DMS153 (cell line): Measurements from ENCODE around the gene DFFB.

Source experiments
- DNase-seq: peaks from one replicate; lab custom pipeline; 2025; lab: John Stamatoyannopoulos, UW

Gene DFFB

DNA sequence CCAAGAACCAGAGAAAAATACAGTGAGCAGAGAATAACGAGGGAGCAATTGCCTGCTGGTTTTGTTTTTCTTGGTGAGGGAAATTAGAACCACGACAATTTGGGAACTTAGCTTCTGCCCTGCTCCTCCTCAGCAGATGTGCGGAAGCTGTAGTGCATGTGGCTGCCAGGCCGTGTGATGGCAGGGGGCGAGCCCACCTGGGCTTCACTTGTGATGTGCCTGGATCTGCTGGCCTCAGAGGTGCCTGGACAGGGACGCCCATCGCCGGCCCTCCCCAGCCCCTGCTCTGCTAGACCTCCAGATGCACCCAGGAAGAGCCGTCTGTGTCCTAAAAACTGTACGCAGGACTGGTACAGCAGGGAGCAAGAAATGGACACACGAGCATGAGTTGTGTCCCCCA is 71.3 kb downstream of the DFFB start:
- DNase-seq: no peak

DNA sequence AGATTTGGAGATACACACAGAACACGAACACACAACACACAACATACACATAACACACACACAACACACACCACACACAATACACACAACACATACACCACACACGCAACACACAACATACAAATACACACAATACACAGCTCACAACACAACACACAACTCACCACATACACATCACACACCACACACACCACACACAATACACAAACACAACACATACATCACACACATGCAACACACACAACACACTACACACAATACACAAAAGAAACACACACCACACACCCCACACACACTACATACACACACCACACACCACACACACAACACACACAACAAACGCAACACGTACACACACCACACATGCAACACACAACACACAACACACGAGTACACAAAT is 71.8 kb downstream of the DFFB start:
- no peak for DNase-seq

DNA sequence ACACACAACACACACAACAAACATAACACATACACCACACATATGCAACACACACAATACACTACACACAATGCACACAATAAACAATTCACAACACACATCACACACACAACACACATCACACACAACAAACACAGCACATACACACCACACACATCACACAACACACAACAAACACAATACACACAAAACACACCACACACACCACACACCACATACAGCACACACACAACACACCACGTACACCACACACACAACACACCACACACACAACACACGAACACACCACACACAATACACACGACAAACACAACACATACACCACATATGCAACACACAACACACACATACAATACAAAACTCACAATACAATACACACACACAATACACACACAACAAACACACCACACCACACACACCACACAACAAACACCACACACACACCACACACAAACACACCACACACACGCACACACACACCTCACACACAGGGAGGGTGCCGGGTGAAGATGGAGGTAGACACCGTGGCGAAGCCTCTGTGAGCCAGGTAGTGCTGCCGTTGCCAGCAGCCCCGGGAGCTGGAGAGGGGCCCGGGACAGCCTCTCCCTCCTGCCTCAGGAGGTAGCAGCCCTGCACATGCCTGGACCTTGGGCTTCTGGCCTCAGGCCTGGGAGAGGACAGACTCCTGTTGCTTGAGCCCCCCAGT is 73.2 kb downstream of the DFFB start:
- no peak for DNase-seq

DNA sequence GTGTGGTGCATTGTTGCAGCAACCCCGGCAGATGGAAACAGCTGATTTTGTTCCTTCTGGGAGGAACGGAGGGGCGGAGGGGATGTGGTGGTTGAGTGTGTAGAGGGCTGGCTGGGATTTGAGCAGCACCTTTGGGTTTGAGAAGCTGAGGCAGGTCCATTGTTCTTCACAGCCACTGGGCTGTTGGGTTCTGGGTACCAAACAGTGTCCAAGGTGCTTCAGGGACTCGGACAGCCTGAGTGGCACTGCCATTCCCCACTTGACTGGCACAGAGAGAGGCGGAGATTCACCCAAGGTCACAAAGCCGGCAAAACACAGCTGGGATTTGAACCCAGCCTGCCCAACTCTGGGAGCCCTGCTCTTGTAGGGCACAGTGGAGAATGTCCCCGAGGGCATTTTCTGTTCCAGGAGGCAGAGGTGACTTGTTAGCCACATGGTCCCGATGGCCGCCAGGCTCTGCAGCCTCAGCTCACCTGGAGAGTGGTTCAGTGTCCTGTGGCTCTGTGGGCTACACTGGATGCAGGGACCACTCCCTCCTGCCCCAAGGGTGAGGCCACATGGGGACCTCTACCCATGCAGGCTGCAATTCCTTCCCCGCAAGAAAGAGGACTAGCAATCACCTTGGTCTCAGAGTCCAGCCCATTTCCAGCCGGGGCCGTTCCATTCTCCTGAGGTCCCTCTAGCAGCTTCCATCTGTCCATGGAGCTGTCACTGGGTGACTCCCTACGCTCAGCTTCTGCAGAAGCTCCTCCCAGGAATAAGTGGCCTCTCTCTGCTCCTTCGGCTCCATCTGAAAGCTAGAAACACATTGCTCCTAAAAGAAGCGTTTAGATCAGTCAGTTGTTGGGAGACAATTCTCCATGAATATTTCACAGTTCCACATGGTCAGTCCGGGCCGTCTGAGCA is 74.0 kb downstream of the DFFB start:
- no peak for DNase-seq

DNA sequence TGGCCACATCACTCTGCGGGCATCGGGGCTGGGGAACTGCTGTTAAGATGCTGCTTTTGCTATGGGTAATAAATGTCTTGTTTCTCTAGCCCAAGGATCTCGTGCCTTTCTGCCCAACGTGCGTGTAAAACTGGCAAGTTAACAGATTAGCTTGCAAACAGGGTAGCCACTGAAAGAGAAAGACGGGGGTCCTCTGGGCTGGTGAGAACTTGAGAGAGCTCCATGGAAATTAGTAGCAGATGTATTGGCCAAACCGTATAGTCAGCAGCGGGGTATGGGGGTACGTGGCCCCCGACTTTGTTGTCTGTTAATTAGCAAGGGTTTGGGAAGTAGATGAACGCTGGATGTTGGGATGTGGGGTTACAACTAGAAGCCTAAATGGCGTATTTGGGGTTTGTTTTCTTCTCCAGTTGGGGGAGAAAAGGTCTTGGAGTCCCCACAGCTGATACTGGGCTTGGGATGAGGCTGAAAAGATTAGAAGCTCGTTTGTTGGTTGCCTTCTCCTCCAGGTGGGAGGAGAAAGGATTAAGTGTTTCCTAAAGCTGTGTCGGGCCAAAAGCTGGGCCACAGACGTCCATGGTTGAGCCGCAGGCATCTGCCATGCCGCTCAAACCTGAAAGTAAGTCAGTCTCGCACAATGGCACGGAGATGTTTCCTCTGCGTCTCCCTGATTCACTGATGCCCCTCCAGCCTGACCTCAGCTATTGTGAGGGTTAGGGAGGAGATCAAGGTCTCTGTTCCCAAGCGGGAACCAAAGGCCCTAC is 75.1 kb downstream of the DFFB start:
- DNase-seq: no peak
